PC-9 (cell line): ENCODE data around the gene CPNE7.

ENCODE experiments used
- EZH2 ChIP-seq: fragments of 200-600 bp; sonication (generic); IDR thresholded peaks from 2 replicates; pipeline ENCODE4 v1.8.0; 2017; ENCODE audit warnings: antibody characterized with exemption, low read depth
- TF ChIP-seq, protein P1 (sequence below): fragments of 200-600 bp; sonication (generic); conservative IDR thresholded peaks from 2 replicates; pipeline ENCODE4 v1.6.1; 2017; ENCODE audit warnings: mixed run types, antibody characterized with exemption, mild to moderate bottlenecking, moderate library complexity

DNA sequence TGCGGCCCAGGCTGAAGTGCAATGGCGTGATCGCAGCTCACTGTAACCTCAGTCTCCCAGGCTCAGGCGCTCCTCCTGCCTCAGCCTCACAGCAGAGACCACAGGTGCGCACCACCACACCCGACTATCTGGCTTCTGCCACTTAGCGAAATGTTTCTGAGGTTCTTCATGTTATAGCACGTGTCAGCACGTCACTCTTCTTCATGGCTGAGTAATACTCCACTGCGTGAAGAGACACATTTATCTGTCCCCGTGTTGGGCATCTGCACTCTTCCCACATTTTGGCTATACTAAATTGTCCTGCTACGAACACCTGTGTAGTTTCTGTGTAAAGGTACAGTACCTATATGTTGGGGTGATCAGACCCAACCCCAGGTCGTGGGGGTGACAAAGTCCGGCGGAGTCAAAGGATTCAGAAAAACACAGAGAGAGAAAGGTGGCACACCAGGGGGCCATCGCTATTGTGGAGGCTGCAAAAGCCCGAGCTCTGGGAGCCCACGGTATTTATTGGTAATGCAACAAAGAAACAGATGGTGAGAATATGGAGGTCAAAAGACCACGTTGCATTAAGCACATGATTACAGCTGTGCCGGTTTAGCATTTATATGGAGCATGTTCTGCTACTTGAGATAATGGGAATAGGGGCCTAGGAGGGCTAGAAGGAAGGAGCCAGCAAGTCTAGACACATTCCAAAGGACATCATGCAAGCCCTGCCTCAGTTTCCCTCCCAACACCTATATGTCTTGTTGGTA is 37.0 kb downstream of the CPNE7 start:
- TF ChIP-seq, protein P1, sequence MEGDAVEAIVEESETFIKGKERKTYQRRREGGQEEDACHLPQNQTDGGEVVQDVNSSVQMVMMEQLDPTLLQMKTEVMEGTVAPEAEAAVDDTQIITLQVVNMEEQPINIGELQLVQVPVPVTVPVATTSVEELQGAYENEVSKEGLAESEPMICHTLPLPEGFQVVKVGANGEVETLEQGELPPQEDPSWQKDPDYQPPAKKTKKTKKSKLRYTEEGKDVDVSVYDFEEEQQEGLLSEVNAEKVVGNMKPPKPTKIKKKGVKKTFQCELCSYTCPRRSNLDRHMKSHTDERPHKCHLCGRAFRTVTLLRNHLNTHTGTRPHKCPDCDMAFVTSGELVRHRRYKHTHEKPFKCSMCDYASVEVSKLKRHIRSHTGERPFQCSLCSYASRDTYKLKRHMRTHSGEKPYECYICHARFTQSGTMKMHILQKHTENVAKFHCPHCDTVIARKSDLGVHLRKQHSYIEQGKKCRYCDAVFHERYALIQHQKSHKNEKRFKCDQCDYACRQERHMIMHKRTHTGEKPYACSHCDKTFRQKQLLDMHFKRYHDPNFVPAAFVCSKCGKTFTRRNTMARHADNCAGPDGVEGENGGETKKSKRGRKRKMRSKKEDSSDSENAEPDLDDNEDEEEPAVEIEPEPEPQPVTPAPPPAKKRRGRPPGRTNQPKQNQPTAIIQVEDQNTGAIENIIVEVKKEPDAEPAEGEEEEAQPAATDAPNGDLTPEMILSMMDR, result no peak
- TF ChIP-seq EZH2, result no peak
